Measurements from ENCODE around the gene SPG7.
"Not testable (repeated sequence)": the region's sequence is repeated elsewhere in the genome, so short reads cannot be mapped to it uniquely, and the experiment has no call there.

The SPG7 gene

GRCh38 chr16:89584768-89585549 lies 76.8 kb downstream of the SPG7 start:
- no peak for TF ChIP-seq CTCF (IDR thresholded peaks at IDR 0.05; ENCODE audit: low read depth, low read length)
- DNase-seq (ENCODE audit: low read depth, low spot score), result no peak
- H3K4me3 ChIP-seq (ENCODE audit: low read depth, low read length), result no peak overlapping the region
- in situ Hi-C loops (cut with HindIII; ENCODE audit: low sequenced_read_pairs), result no loop called here

- DNase-seq (ENCODE audit: low read depth, low spot score), result no peak
- in situ Hi-C loops (cut with HindIII; ENCODE audit: low sequenced_read_pairs), result no loop called here
- H3K4me3 ChIP-seq (ENCODE audit: low read depth, low read length), result no peak overlapping the region
- TF ChIP-seq CTCF (IDR thresholded peaks at IDR 0.05; ENCODE audit: low read depth, low read length), result no peak
These were observed 78.0 kb downstream of the SPG7 start for GRCh38 chr16:89586218-89586617.

GRCh38 chr16:89586853-89587252 lies 78.7 kb downstream of the SPG7 start:
- no peak for TF ChIP-seq CTCF (IDR thresholded peaks at IDR 0.05; ENCODE audit: low read depth, low read length)
- in situ Hi-C loops (cut with HindIII; ENCODE audit: low sequenced_read_pairs), result no loop called here
- no peak overlapping the region for H3K4me3 ChIP-seq (ENCODE audit: low read depth, low read length)
- no peak for DNase-seq (ENCODE audit: low read depth, low spot score)

- in situ Hi-C loops (cut with HindIII; ENCODE audit: low sequenced_read_pairs); DNase-seq (ENCODE audit: low read depth, low spot score); H3K4me3 ChIP-seq (ENCODE audit: low read depth, low read length): not testable (repeated sequence)
These were observed 79.5 kb downstream of the SPG7 start for GRCh38 chr16:89587676-89588075.

GRCh38 chr16:89588413-89589109 lies 80.4 kb downstream of the SPG7 start:
- in situ Hi-C loops (cut with HindIII; ENCODE audit: low sequenced_read_pairs), result no loop called here
- no peak overlapping the region for H3K4me3 ChIP-seq (ENCODE audit: low read depth, low read length)
- no peak for TF ChIP-seq CTCF (IDR thresholded peaks at IDR 0.05; ENCODE audit: low read depth, low read length)
- DNase-seq (ENCODE audit: low read depth, low spot score), result no peak

- no peak for TF ChIP-seq CTCF (IDR thresholded peaks at IDR 0.05; ENCODE audit: low read depth, low read length)
- in situ Hi-C loops (cut with HindIII; ENCODE audit: low sequenced_read_pairs), result no loop called here
- no peak overlapping the region for H3K4me3 ChIP-seq (ENCODE audit: low read depth, low read length)
- no peak for DNase-seq (ENCODE audit: low read depth, low spot score)
These were observed 81.2 kb downstream of the SPG7 start for GRCh38 chr16:89589241-89589926.

GRCh38 chr16:89593841-89594240 lies 85.6 kb downstream of the SPG7 start:
- no peak for DNase-seq (ENCODE audit: low read depth, low spot score)
- in situ Hi-C loops (cut with HindIII; ENCODE audit: low sequenced_read_pairs), result no loop called here
- TF ChIP-seq CTCF (IDR thresholded peaks at IDR 0.05; ENCODE audit: low read depth, low read length), result no peak
- H3K4me3 ChIP-seq (ENCODE audit: low read depth, low read length), result no peak overlapping the region

Data from astrocyte of the spinal cord (primary cell).